ENCODE data around the gene PTMA. TPM values are rescaled to one million over a fixed set of nuclear protein-coding genes. Genes with fewer than 3 reads are reported as not detected.

The PTMA gene
- total and polyA plus RNA-seq, 9 of the 15 experiments (the other 6 are each of a cell fraction or from before 2014, with no cell fraction given) = 429 to 2,322 (median 1,578) TPM

- TF ChIP-seq REST (IDR thresholded peaks at IDR 0.05; ENCODE audit: borderline replicate concordance) = peak; percentile 61
- TF ChIP-seq REST (CRISPR knock-in tag; IDR thresholded peaks at IDR 0.05; ENCODE audit: low read depth) = no peak
- TF ChIP-seq HMG20A (CRISPR knock-in tag; conservative IDR thresholded peaks at IDR 0.05) = no peak
- TF ChIP-seq, protein P1, sequence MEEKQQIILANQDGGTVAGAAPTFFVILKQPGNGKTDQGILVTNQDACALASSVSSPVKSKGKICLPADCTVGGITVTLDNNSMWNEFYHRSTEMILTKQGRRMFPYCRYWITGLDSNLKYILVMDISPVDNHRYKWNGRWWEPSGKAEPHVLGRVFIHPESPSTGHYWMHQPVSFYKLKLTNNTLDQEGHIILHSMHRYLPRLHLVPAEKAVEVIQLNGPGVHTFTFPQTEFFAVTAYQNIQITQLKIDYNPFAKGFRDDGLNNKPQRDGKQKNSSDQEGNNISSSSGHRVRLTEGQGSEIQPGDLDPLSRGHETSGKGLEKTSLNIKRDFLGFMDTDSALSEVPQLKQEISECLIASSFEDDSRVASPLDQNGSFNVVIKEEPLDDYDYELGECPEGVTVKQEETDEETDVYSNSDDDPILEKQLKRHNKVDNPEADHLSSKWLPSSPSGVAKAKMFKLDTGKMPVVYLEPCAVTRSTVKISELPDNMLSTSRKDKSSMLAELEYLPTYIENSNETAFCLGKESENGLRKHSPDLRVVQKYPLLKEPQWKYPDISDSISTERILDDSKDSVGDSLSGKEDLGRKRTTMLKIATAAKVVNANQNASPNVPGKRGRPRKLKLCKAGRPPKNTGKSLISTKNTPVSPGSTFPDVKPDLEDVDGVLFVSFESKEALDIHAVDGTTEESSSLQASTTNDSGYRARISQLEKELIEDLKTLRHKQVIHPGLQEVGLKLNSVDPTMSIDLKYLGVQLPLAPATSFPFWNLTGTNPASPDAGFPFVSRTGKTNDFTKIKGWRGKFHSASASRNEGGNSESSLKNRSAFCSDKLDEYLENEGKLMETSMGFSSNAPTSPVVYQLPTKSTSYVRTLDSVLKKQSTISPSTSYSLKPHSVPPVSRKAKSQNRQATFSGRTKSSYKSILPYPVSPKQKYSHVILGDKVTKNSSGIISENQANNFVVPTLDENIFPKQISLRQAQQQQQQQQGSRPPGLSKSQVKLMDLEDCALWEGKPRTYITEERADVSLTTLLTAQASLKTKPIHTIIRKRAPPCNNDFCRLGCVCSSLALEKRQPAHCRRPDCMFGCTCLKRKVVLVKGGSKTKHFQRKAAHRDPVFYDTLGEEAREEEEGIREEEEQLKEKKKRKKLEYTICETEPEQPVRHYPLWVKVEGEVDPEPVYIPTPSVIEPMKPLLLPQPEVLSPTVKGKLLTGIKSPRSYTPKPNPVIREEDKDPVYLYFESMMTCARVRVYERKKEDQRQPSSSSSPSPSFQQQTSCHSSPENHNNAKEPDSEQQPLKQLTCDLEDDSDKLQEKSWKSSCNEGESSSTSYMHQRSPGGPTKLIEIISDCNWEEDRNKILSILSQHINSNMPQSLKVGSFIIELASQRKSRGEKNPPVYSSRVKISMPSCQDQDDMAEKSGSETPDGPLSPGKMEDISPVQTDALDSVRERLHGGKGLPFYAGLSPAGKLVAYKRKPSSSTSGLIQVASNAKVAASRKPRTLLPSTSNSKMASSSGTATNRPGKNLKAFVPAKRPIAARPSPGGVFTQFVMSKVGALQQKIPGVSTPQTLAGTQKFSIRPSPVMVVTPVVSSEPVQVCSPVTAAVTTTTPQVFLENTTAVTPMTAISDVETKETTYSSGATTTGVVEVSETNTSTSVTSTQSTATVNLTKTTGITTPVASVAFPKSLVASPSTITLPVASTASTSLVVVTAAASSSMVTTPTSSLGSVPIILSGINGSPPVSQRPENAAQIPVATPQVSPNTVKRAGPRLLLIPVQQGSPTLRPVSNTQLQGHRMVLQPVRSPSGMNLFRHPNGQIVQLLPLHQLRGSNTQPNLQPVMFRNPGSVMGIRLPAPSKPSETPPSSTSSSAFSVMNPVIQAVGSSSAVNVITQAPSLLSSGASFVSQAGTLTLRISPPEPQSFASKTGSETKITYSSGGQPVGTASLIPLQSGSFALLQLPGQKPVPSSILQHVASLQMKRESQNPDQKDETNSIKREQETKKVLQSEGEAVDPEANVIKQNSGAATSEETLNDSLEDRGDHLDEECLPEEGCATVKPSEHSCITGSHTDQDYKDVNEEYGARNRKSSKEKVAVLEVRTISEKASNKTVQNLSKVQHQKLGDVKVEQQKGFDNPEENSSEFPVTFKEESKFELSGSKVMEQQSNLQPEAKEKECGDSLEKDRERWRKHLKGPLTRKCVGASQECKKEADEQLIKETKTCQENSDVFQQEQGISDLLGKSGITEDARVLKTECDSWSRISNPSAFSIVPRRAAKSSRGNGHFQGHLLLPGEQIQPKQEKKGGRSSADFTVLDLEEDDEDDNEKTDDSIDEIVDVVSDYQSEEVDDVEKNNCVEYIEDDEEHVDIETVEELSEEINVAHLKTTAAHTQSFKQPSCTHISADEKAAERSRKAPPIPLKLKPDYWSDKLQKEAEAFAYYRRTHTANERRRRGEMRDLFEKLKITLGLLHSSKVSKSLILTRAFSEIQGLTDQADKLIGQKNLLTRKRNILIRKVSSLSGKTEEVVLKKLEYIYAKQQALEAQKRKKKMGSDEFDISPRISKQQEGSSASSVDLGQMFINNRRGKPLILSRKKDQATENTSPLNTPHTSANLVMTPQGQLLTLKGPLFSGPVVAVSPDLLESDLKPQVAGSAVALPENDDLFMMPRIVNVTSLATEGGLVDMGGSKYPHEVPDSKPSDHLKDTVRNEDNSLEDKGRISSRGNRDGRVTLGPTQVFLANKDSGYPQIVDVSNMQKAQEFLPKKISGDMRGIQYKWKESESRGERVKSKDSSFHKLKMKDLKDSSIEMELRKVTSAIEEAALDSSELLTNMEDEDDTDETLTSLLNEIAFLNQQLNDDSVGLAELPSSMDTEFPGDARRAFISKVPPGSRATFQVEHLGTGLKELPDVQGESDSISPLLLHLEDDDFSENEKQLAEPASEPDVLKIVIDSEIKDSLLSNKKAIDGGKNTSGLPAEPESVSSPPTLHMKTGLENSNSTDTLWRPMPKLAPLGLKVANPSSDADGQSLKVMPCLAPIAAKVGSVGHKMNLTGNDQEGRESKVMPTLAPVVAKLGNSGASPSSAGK (IDR thresholded peaks at IDR 0.05) = peak; percentile 87
- TF ChIP-seq ZNF354B (CRISPR knock-in tag; IDR thresholded peaks at IDR 0.05) = no peak
- TF ChIP-seq RBM39 (optimal IDR thresholded peaks at IDR 0.05; ENCODE audit: low read depth, low read length) = no peak
- no peak for TF ChIP-seq NFYB (IDR thresholded peaks at IDR 0.05; ENCODE audit: extremely low read depth, insufficient read length)
Observed at GRCh38 chr2:231687133-231687852, 21.0 kb upstream of the PTMA start (continued).

Data from K562 (cell line).